Mammary epithelial cell (primary cell): Measurements from ENCODE around the gene TFAP2E.

Experiments used
- CTCF ChIP-seq, 2 donors: IDR thresholded peaks in 1 of 2; conservative IDR thresholded peaks in 1 of 2; 2 replicates each; pipeline ENCODE4 v1.5.1; 2011 to 2012; ENCODE audit warnings: inconsistent platforms in 2 of 2, low read length in 2 of 2, mild to moderate bottlenecking in 2 of 2, control low read depth in 1 of 2, low read depth in 1 of 2; ENCODE audit not compliant: insufficient read depth in 1 of 2; ENCODE audit errors: extremely low read depth in 1 of 2
- EZH2 ChIP-seq: IDR thresholded peaks from 2 replicates; pipeline ENCODE4 v1.6.1; 2012; ENCODE audit warnings: low read length, inconsistent platforms, borderline replicate concordance

- TF ChIP-seq CTCF (conservative IDR thresholded peaks at IDR 0.05 in 1 of 2, IDR thresholded peaks at IDR 0.05 in 1 of 2; ENCODE audit: extremely low read depth in 1 of 2, insufficient read depth in 1 of 2, low read depth in 1 of 2, low read length in 2 of 2) (no peak), EZH2 (no peak)
These were observed 42.9 kb upstream of the TFAP2E start for GRCh38 chr1:35530168-35530567.
